HG03460 (cell line): ENCODE measurements around the gene HSD17B12.
"Not testable (repeated sequence)": the region's sequence is repeated elsewhere in the genome, so short reads cannot be mapped to it uniquely, and the experiment has no call there.

Experiments used
- ATAC-seq: cut with Tn5 transposase; IDR thresholded peaks from one replicate; pipeline ENCODE4 v1.9.1; 2021; ENCODE audit not compliant: unreplicated experiment

HSD17B12 gene

DNA sequence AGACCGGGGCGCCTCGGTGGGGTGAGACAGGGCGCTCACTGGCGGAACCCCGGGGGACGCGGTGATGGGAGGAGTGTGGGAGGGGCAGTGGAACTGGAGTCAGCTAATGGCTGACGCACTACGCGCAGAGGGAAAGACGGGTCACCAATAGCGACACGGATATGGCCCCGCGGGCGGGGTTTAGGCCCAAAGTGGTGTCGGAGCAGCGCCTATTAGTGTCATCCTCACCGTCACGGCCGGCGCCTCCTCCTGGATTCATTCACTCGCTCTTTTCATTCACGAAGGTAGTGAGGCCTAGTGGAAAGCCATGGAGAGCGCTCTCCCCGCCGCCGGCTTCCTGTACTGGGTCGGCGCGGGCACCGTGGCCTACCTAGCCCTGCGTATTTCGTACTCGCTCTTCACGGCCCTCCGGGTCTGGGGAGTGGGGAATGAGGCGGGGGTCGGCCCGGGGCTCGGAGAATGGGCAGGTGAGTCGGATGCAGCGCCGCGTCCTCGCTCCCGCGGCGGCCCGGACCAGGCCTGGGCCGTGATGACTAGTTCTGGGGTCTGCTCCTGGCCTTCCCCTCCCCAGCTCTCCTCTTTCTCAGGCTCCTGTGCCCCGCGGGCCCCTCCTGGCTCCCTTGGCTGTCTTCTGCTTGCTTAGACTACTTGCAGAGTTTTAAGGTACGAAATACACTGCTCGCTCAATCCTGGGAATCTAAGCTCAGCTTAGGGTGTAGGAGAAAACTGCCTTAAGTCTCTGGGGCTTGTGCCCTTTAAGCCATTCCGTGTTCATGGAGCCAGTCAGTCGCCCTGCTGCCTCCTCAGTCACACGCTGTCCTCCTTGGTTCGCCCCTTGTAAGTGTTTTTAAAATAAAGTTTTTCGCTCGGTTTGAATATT lies at the start of gene HSD17B12:
Gene HSD17B12, plus strand, starts transcription at position 218 of the 880 bp plus-strand sequence. Its CDS starts 90 bp downstream, at position 308.
- peak; percentile 96 for ATAC-seq

DNA sequence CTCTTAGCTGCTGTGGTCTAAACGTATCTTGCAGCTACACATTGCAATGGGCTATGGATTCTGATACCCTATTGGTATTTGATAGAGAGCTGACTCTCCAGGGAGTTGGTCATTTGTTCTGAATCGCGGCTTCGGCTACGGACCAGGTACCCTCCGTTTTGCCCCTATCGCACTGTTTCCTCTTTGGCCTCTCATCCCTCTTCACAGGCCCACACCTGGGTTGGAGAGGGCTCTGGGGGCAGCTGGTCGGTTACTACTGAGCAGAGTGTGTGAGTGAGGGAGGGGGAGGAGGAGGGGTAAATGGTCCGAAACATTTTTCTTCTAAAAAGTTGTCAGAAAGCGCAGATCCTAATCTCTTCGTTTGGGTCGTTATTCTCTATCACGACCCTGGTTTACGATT lies 48.8 kb upstream of the HSD17B12 start:
- no peak for ATAC-seq

DNA sequence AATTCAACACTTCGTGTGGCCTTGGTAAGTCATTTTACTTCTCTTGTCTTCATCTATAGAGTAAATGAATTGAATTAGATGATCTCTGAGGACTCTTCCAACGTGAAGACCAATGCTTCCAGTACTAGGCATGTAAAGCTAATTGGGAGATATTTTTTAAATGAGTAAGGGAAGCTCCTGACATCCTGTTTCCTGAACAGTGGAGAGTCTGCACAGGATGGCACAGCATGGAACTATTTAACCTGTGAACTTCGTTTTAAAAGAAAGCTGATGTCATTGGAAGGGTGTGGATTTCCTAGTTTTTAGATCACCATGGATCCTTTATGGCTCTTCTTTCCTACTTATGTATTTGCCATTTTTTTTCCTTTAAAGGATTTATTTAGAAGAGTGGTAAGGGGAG lies 48.4 kb upstream of the HSD17B12 start:
- ATAC-seq, result no peak

DNA sequence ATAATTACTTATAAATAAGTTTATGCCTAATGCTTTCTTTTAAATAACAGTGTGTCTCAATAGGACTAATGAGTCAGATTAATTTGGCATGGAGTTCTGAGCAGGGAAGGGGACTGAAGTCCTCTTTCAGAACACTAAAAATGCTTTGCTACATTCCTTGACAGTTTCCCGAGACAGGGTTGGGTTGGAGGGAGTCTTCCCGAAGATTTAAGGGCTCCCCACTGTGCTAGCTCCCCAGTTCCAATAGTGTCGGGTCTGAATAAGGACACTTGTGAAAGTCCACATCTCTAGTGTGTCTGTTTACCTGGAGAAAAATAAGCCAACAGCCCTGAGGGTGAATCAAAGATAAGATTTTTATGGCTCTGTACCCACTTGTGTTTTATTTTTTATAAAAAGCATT lies 41.8 kb upstream of the HSD17B12 start:
- ATAC-seq, result no peak

DNA sequence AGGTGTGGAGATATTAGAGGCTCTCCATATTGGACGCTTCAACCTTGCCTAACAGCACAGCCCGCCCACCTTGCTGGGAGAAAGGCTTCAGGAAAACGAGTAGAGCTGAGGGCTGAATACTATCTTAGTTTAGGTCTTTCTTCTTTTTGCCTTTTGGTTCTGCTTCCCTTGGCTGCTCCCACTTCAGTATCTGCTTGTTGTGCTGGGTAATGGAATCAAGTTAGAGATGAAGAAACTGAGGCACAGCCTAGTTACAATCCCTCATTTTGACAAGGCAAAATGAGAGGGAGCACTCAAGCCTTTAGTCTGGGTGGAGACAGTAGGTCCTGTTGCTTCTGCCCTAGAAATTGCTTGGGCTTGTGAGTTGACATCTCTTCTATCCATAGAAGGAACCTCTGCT lies 41.3 kb upstream of the HSD17B12 start:
- no peak for ATAC-seq

DNA sequence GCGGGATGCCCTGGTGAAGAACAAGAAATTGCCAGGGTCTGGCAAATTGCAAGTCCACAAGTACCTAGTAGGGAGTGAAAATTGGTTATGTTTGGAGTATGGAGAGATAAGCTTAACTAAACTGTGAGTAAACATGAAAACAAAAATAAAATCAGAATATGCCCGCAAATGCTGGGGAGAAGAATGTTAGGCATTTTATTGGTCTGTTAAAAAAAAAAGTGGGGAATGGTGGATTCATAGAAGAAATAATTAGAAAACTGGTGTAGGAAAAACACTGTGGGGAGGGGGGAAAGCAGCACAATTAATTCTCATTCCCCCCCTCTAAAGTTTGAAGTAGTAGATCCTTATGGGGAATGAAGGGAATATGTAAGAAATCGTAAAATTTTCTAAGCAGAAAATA lies 40.6 kb upstream of the HSD17B12 start:
- no peak for ATAC-seq

DNA sequence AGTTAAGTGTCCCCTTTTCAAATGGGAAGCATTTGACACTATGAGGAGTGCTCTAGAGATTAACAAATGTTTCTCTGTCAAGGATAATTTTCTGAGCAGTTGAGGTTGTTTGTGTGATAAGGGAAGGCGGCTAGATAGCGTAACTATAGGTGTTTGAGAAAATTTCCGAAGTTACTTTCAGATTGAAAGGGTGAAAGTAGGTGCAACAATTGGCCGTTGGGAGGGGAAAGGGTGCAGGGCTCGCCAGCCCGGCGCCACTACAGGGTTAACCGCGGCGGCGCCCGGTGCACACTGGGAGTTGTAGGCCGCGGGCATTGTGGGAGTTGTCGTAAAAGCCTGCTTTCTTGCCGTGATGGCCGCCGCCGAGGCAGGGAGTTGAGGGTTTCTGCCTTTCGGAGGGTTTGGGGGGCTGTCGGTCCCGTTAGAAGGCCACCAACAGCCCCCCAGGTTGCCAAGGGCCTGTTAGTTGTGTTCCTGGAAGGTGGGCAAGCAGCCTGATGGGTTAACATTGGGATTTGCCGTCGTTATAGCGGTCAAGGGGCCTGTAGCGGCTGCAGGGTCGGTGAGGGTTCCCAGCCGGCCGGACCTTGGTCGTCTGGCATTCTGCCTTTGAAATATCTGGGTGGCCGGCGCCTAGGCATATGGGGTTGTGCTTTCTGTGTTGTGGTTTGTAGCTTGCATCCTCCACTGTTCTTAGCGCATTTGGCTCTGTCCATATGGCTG lies 36.5 kb upstream of the HSD17B12 start:
- ATAC-seq, result peak; percentile 100

DNA sequence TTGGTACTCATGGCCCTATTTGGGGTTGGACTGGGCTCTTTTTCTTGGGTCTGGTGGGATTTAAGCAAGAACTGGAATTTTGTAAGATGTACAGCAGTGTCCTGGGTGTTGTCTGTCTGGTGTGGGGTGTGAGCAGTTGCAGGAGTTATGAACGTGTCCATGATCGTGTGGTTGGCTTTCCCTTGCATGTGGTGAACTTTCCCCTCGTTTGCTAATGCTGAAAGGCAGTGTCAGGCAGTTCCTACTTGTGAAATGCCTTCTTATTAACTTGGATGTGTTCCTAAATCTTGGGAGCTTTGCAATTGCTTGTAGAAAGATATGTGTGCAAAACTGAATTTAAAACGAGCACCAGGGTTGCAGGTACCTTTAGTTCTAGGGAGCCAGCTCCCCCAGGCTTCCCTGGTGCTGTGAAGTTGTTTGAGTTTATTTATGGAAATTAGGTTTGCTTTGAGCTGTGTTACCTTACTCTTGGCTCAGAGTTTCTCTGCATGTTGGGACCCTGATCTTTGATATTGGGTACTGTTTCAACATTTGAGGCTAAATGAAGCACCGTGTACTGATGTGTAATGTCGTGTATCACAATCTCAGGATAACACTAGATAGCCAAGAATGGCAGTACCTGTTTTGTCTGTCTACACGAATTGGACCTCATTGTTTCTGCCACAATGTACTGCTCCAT lies 35.8 kb upstream of the HSD17B12 start:
- ATAC-seq, result no peak

DNA sequence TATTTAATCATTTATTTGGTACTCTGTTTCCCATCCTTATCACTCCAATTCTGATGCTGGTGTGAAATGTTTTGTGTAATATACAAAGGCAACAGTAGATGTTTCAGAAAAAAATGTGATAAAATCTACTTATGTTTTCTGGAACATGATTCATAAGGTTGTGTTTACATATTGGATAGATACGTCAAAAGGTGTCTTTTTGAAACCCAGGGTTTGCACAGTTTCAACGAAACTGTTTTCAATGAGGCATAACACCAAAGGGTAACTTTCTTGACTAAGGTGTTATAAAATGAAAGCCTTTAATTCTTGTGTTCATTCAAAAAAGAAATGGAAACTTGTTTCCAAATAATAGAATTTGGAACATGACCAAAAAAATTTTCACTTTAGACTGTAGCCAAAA lies 33.8 kb upstream of the HSD17B12 start:
- no peak for ATAC-seq

DNA sequence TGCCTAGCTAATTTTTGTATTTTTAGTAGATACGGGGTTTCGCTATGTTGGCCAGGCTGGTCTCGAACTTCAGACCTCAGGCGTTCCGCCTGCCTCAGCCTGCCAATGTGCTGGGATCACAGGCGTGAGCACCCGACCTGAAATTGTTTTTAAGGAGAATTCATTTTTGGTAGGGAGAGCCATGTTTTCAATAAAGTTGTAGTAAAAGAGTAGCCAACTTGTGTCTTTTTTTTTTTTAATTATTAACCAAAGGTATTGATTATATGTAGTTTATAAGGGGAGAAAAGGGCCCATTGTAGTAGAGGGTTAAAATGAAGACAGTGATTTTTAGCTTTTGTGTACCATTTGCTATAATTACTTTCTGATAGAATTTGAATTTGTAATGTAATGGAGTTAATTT lies 31.6 kb upstream of the HSD17B12 start:
- ATAC-seq, result no peak

DNA sequence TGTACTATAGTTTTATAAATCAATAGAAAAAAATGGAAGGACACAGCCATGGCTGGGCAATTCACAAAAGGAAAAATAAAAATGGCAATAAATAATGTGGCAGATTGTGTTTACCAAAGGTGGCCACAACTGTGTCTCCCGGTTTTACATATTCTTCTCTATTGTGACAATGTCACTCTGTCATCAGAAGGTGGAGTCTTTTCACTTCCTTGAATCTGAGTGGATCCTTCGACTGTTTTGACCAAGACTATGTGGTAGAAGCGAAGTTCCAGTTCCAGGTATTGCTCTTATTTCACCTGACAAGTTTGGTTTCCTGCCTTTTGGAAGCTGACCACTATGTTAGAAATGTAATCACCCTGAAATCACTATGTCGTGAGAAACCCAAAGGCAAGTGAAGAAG lies 31.0 kb upstream of the HSD17B12 start:
- ATAC-seq, result no peak

DNA sequence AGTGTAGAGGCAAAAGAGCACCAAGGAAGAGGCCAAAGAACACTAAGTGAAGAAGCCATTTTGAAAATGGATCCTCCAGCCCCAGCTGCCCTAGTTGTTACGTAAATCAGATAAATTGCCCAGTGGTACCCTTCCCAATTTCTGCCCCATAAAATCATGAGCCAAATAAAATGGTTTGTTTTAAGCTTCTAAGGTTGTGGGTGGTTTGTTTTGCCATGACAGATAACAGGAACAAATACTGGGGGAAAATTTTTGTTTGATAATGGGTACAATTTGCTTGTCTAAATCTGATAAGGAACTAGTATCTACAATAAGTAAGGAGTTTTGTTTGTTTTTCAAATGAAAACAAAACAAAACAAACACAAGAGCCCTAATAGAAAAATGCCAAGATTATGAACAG lies 30.6 kb upstream of the HSD17B12 start:
- no peak for ATAC-seq

DNA sequence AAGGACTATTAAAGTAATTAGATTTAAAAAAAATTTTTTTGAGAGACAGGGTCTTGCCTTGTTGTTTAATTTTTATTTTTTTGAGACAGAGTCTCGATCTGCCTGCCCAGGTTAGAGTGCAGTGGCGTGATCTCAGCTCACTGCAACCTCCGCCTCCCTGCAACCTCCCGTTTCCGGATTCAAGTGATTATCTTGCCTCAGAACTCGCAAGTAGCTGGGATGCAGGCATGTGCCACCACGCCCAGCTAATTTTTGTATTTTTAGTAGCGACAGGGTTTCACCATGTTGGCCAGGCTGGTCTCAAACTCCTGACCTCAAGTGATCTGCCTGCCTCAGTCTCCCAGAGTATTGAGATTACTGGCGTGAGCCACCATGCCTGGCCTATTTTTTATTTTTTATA lies 17.5 kb upstream of the HSD17B12 start:
- ATAC-seq, result not testable (repeated sequence)

DNA sequence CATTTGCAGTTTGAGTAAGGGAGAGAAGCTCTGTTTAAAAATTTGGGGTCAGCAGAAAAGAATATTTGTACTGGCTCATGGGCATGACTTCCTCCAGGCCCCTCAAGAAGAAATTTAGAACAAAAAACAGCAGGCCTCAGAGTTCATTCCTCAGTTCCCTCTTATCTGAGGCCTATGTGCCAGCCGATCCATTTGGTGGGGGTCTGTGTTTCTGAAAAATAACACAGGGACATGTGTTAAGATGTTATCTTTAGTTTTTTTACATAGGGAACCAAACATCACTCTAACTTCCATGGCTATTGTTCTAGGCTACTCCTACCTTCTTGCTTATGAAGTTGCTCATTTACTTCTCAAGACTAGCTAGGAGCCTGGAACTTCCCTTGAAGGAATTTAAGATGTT lies 16.2 kb upstream of the HSD17B12 start:
- no peak for ATAC-seq

DNA sequence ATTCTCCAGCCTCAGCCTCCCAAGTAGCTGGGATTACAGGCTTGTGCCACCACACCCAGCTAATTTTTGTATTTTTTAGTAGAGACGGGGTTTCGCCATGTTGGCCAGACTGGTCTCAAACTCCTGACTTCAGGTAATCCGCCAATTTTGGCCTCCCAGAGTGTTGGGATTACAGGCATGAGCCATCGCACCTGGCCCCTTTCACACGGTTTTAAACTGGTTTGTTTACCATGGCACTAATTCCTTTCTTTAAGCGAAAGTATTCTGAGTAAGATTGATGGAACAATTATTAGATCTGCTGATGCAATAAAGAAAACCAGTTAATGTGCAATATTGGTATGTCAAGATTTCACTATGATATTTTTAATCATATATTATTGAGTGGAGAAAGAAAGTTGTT lies 9.3 kb upstream of the HSD17B12 start:
- not testable (repeated sequence) for ATAC-seq

DNA sequence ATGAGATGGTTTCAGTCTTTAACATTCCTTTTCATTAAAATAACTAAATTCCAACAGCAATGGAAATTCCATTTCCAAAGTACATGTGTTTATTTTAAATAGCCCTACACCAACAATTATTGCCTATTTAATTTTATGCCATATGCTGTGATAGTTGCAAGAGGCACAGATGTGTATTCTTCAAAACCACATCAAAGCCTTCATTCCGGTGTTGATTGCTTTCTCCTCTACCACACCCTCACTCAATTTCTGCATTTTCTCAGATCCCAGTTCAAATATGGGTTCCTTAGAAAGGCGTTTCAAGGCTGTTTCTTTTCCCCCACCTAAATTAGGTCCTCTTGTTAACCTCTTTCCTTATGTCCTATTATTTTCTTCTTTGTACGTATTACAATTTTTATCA lies 6.0 kb upstream of the HSD17B12 start:
- ATAC-seq, result no peak

DNA sequence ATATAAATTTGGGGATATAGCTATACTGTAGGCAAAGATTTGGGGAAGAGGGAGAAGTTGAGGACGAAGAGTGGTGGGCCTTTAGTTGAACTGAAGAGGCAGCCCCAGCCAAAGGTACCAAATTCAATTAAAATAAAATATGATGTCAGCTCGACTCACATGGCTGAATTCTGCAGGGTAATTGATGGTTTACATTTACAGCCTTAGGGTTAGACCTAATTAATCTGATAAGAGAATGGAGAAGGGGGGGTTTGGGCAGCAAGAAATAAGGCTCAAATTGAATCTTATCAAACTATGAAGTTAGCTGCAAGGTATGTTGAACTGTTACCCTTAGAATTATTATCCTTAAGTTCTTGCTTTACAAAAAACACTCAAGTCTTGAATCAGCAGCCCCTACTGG lies 3.6 kb upstream of the HSD17B12 start:
- no peak for ATAC-seq

DNA sequence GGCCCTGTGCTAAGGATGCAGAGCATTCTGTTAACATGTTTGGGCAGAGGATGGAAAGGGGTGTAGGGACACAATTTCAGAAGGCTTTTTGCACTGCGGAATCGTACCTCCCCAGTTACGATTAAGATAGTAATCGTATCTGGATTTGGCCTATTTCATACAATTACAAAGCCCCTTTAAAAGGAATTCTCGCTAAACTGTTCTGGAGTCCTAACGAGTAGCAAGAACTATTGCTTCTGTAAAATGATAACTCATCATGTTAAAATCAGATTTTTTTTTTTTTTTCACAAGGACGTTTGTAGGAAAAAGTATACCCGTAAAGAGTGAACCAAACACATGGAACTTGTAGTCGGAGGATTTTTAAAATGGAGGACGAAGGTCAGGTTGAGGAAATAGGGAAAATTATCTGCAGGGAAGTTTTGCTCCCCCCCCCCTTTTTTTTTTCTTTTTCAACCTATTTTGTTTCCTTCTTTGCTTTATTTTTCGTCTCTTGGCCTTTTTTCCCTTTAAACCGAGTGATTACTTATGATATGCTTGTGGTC lies 934 bp downstream of the HSD17B12 start:
- ATAC-seq, result no peak

DNA sequence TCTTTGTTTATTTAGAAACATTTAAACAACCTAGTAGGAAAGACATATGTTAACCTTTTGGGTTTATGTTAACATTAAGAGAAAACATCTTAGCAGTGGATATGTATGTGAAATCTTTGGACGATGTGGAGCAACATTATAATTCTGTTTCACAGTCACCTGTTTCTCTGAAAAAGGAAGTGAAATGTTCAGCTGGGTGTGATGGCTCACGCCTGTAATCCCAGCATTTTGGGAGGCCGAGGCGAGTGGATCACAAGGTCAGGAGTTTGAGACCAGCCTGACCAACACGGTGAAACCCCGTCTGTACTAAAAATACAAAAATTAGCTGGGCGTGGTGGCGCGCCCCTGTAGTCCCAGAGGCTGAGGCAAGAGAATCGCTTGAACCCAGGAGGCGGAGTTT lies 1.5 kb downstream of the HSD17B12 start:
- not testable (repeated sequence) for ATAC-seq

DNA sequence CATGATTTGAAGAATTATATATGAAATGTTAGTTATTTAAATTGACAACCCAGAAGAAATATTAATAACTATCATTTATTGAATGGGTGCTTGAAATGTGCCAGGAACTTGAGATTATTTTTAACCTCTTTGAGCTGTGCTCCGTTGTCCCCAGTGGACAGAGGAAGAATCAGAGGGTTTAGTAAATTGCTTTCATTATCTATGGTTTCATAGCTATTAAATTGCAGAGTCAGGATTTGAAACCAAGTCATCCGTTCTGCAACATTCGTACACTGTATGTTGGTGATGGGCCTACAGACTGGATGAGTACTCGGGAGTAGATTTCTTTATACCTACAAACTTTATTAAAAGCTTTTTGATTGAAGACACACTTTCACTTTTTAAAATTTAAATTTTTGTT lies 4.9 kb downstream of the HSD17B12 start:
- ATAC-seq, result no peak

DNA sequence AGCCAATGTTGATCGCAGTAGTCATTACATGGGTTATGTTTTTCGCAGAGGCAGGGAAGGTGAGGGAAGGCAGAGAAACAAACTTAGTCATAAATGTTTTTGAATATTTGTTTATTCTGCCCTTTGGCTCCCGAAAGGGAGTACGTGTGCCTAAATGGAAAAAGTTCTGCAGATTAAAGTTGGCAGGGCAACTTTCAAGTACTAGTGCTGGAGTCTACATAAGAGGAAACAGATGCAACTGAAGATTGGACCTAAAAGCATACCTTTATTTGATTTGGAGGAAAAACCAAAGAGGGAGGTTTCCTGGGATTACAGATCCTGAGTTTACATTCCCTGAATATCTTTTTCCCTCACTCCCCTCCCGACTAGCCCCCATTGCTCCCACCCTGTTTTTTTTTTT lies 5.7 kb downstream of the HSD17B12 start:
- ATAC-seq, result no peak
